Measurements from ENCODE around the gene SARS2.
"Not testable (repeated sequence)": the region's sequence is repeated elsewhere in the genome, so short reads cannot be mapped to it uniquely, and the experiment has no call there.

Gene SARS2

GRCh38 chr19:38970664-38971532, 40.3 kb upstream of the SARS2 start:
- WGBS (ENCODE audit: extremely low coverage, insufficient coverage, insufficient read length), result no CpG with 5 or more reads among the region's 12 CpGs

DNA sequence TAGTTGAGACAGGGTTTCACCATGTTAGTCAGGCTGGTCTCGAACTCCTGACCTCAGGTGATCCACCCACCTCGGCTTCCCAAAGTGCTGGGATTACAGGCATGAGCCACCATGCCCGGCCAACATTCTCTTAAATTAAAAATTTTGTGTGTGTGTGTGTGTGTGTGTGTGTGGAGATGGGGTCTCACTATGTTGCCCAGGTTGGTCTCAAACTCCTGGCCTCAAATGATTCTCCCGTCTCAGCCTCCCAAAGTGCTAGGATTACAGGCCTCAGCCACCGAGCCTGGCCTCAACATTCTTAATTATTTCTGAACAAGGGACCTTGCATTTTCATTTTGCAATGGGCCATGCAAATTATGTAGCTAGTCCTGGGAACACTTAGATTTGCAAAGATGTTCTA, 35.6 kb upstream of the SARS2 start:
- H3K27ac ChIP-seq (ENCODE audit: low read depth, low read length); H3K23ac ChIP-seq (ENCODE audit: low read length); H3K4me2 ChIP-seq (ENCODE audit: low read length); H2BK12ac ChIP-seq (ENCODE audit: low read length); H3K79me2 ChIP-seq (ENCODE audit: control insufficient read depth, insufficient read depth, low read length, poor library complexity); H2BK5ac ChIP-seq (ENCODE audit: low read depth, low read length, poor library complexity); H3K9me3 ChIP-seq (ENCODE audit: insufficient read depth, low read depth, low read length); H3K36me3 ChIP-seq (ENCODE audit: control insufficient read depth in 1 of 2, insufficient read depth in 2 of 2, low read length in 2 of 2); H3K4me3 ChIP-seq (ENCODE audit: low read depth, low read length); H4K12ac ChIP-seq (ENCODE audit: low read depth, low read length); H3K14ac ChIP-seq (ENCODE audit: low read length); H2BK120ac ChIP-seq (ENCODE audit: insufficient read depth, low read length, poor library complexity); H4K8ac ChIP-seq (ENCODE audit: low read depth, low read length); H2AFZ ChIP-seq (ENCODE audit: insufficient read depth, low read length, poor library complexity); H3K27me3 ChIP-seq (ENCODE audit: insufficient read depth, low read length); H2AK5ac ChIP-seq (ENCODE audit: low read length); H3K4ac ChIP-seq (ENCODE audit: low read depth, low read length); DNase-seq; H3K4me1 ChIP-seq (ENCODE audit: control insufficient read depth in 1 of 2, insufficient read depth in 2 of 2, low read length in 2 of 2); H3K9ac ChIP-seq (ENCODE audit: low read length); H4K91ac ChIP-seq (ENCODE audit: low read depth, low read length); H3K79me1 ChIP-seq (ENCODE audit: low read length); H3K18ac ChIP-seq (ENCODE audit: low read length): not testable (repeated sequence)
- no CpG with 5 or more reads among the region's 5 CpGs for WGBS (ENCODE audit: extremely low coverage, insufficient coverage, insufficient read length)

More at GRCh38 chr19:38970664-38971532, 40.3 kb upstream of the SARS2 start:
- Histone ChIP-seq H4K12ac (ENCODE audit: low read depth, low read length) (no peak overlapping the region), H3K27ac (ENCODE audit: low read depth, low read length) (no peak overlapping the region), H2AFZ (ENCODE audit: insufficient read depth, low read length, poor library complexity) (no peak overlapping the region), H3K4me1 (ENCODE audit: control insufficient read depth in 1 of 2, insufficient read depth in 2 of 2, low read length in 2 of 2) (peaks cover 3 to 4% of the 10 kb centered on the region in 2 experiments), H4K91ac (ENCODE audit: low read depth, low read length) (no peak overlapping the region), H3K18ac (ENCODE audit: low read length) (no peak overlapping the region), H3K14ac (ENCODE audit: low read length) (no peak overlapping the region), H2BK120ac (ENCODE audit: insufficient read depth, low read length, poor library complexity) (no peak overlapping the region), H2AK5ac (ENCODE audit: low read length) (no peak overlapping the region), H2BK12ac (ENCODE audit: low read length) (no peak overlapping the region), H3K9ac (ENCODE audit: low read length) (no peak overlapping the region), H3K4me2 (ENCODE audit: low read length) (no peak overlapping the region), H3K4me3 (ENCODE audit: low read depth, low read length) (no peak overlapping the region), H3K23ac (ENCODE audit: low read length) (no peak overlapping the region), H2BK5ac (ENCODE audit: low read depth, low read length, poor library complexity) (no peak overlapping the region), H3K79me2 (ENCODE audit: control insufficient read depth, insufficient read depth, low read length, poor library complexity) (no peaks in the 10 kb centered on the region), H3K79me1 (ENCODE audit: low read length) (peaks cover 4% of the 10 kb centered on the region), H4K8ac (ENCODE audit: low read depth, low read length) (no peak overlapping the region), H3K36me3 (ENCODE audit: control insufficient read depth in 1 of 2, insufficient read depth in 2 of 2, low read length in 2 of 2) (no peaks in the 10 kb centered on the region), H3K27me3 (ENCODE audit: insufficient read depth, low read length) (no peaks in the 10 kb centered on the region), H3K4ac (ENCODE audit: low read depth, low read length) (no peak overlapping the region), H3K9me3 (ENCODE audit: insufficient read depth, low read depth, low read length) (no peaks in the 10 kb centered on the region)
- DNase-seq, result no peak

- Histone ChIP-seq H2BK120ac (ENCODE audit: insufficient read depth, low read length, poor library complexity) (no peak overlapping the region), H3K14ac (ENCODE audit: low read length) (no peak overlapping the region), H3K4me3 (ENCODE audit: low read depth, low read length) (no peak overlapping the region), H4K12ac (ENCODE audit: low read depth, low read length) (no peak overlapping the region), H3K18ac (ENCODE audit: low read length) (no peak overlapping the region), H3K4ac (ENCODE audit: low read depth, low read length) (no peak overlapping the region), H2BK12ac (ENCODE audit: low read length) (no peak overlapping the region), H4K91ac (ENCODE audit: low read depth, low read length) (no peak overlapping the region), H3K4me2 (ENCODE audit: low read length) (no peak overlapping the region), H3K27ac (ENCODE audit: low read depth, low read length) (no peak overlapping the region), H3K79me2 (ENCODE audit: control insufficient read depth, insufficient read depth, low read length, poor library complexity) (no peaks in the 10 kb centered on the region), H2AFZ (ENCODE audit: insufficient read depth, low read length, poor library complexity) (no peak overlapping the region), H3K27me3 (ENCODE audit: insufficient read depth, low read length) (no peaks in the 10 kb centered on the region), H3K4me1 (ENCODE audit: control insufficient read depth in 1 of 2, insufficient read depth in 2 of 2, low read length in 2 of 2) (no peaks in the 10 kb centered on the region), H2BK5ac (ENCODE audit: low read depth, low read length, poor library complexity) (no peak overlapping the region), H3K23ac (ENCODE audit: low read length) (no peak overlapping the region), H2AK5ac (ENCODE audit: low read length) (no peak overlapping the region), H3K79me1 (ENCODE audit: low read length) (no peaks in the 10 kb centered on the region), H3K36me3 (ENCODE audit: control insufficient read depth in 1 of 2, insufficient read depth in 2 of 2, low read length in 2 of 2) (no peaks in the 10 kb centered on the region), H3K9me3 (ENCODE audit: insufficient read depth, low read depth, low read length) (no peaks in the 10 kb centered on the region), H4K8ac (ENCODE audit: low read depth, low read length) (no peak overlapping the region), H3K9ac (ENCODE audit: low read length) (no peak overlapping the region)
- no peak for DNase-seq
- WGBS (ENCODE audit: extremely low coverage, insufficient coverage, insufficient read length), result no CpG with 5 or more reads among the region's 2 CpGs
Measured at GRCh38 chr19:38964738-38965137, 34.2 kb upstream of the SARS2 start.

DNA sequence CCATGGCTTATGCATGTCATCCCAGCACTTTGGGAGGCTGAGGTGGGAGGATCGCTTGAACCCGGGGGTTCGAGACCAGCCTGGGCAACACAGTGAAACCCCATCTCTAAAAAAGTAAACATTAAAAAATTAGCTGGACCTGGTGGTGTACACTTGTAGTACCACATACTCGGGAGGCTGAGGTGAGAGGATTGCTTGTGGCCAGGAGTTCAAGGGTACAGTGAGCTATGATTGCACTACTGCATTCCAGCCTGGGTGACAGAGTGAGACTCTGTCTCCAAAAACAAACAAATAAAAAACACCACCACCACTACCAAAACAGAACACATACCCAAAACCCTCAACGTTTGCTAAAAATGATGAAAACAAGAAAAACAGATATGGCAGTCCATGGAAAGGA, 29.1 kb upstream of the SARS2 start:
- H3K36me3 ChIP-seq (ENCODE audit: control insufficient read depth in 1 of 2, insufficient read depth in 2 of 2, low read length in 2 of 2), result no peaks in the 10 kb centered on the region
- H2BK120ac ChIP-seq (ENCODE audit: insufficient read depth, low read length, poor library complexity), result no peak overlapping the region
- no peak overlapping the region for H2BK12ac ChIP-seq (ENCODE audit: low read length)
- no peak overlapping the region for H4K8ac ChIP-seq (ENCODE audit: low read depth, low read length)
- H3K27me3 ChIP-seq (ENCODE audit: insufficient read depth, low read length), result no peaks in the 10 kb centered on the region
- no peak overlapping the region for H2BK5ac ChIP-seq (ENCODE audit: low read depth, low read length, poor library complexity)
- H3K4ac ChIP-seq (ENCODE audit: low read depth, low read length), result no peak overlapping the region
- no CpG with 5 or more reads among the region's 5 CpGs for WGBS (ENCODE audit: extremely low coverage, insufficient coverage, insufficient read length)
- no peak overlapping the region for H3K9ac ChIP-seq (ENCODE audit: low read length)
- no peak overlapping the region for H2AK5ac ChIP-seq (ENCODE audit: low read length)
- H3K79me2 ChIP-seq (ENCODE audit: control insufficient read depth, insufficient read depth, low read length, poor library complexity), result no peaks in the 10 kb centered on the region
- H3K9me3 ChIP-seq (ENCODE audit: insufficient read depth, low read depth, low read length), result no peaks in the 10 kb centered on the region
- H3K4me3 ChIP-seq (ENCODE audit: low read depth, low read length), result no peak overlapping the region
- H3K23ac ChIP-seq (ENCODE audit: low read length), result no peak overlapping the region
- no peak overlapping the region for H2AFZ ChIP-seq (ENCODE audit: insufficient read depth, low read length, poor library complexity)
- H3K4me2 ChIP-seq (ENCODE audit: low read length), result no peak overlapping the region
- no peak overlapping the region for H3K18ac ChIP-seq (ENCODE audit: low read length)
- no peaks in the 10 kb centered on the region for H3K79me1 ChIP-seq (ENCODE audit: low read length)
- H4K91ac ChIP-seq (ENCODE audit: low read depth, low read length), result no peak overlapping the region
- H3K4me1 ChIP-seq (ENCODE audit: control insufficient read depth in 1 of 2, insufficient read depth in 2 of 2, low read length in 2 of 2), result no peaks in the 10 kb centered on the region
- H3K14ac ChIP-seq (ENCODE audit: low read length), result no peak overlapping the region
- DNase-seq, result no peak
- H3K27ac ChIP-seq (ENCODE audit: low read depth, low read length), result no peak overlapping the region
- no peak overlapping the region for H4K12ac ChIP-seq (ENCODE audit: low read depth, low read length)

Measured in trophoblast cell (in vitro differentiated cells and primary cell).